ENCODE measurements around the gene BBS9. TPM values are rescaled to one million over a fixed set of nuclear protein-coding genes. Genes with fewer than 3 reads are reported as not detected.

BBS9 gene
- total RNA-seq, 2 donors from 2014 or later, result 14.2 to 23.6 TPM

GRCh38 chr7:33278095-33278494 is 148.7 kb downstream of the BBS9 start:
- Histone ChIP-seq H3K4me3 (no peak overlapping the region), H3K4me1 (no peaks in the 10 kb centered on the region), H3K9me3 (peaks cover 0 to 20% (median 0%) of the 10 kb centered on the region in 3 donors), H3K36me3 (replicated peaks in 1 of 2; ENCODE audit: insufficient read depth in 1 of 2, low read depth in 2 of 2) (no peaks in the 10 kb centered on the region), H3K27me3 (no peaks in the 10 kb centered on the region), H3K27ac (no peak overlapping the region)
- intact Hi-C loops (cut with DNase I), result no loop called here
- TF ChIP-seq CTCF (IDR thresholded peaks at IDR 0.05) (no peak), POLR2A (IDR thresholded peaks at IDR 0.05) (no peak)
- WGBS, 2 donors, result 93 to 96% methylated on average over 3 of the region's 3 CpGs
- DNase-seq, result no peak
- no peak for ATAC-seq

GRCh38 chr7:33286501-33286900 is 157.1 kb downstream of the BBS9 start:
- Histone ChIP-seq H3K27me3 (no peaks in the 10 kb centered on the region), H3K4me3 (no peak overlapping the region), H3K4me1 (no peaks in the 10 kb centered on the region), H3K27ac (no peak overlapping the region), H3K36me3 (replicated peaks in 1 of 2; ENCODE audit: insufficient read depth in 1 of 2, low read depth in 2 of 2) (no peaks in the 10 kb centered on the region), H3K9me3 (no peaks in the 10 kb centered on the region)
- TF ChIP-seq POLR2A (IDR thresholded peaks at IDR 0.05), result no peak
- no peak for TF ChIP-seq CTCF (IDR thresholded peaks at IDR 0.05)
- DNase-seq (no peak), ATAC-seq (no peak)
- 88 to 97% methylated on average over 1 of the region's 1 CpG for WGBS, 2 donors
- intact Hi-C loops (cut with DNase I), result no loop called here

GRCh38 chr7:33287738-33288137 is 158.4 kb downstream of the BBS9 start:
- intact Hi-C loops (cut with DNase I), result no loop called here
- no peak overlapping the region for H3K27ac ChIP-seq

GRCh38 chr7:33298848-33299247 is 169.5 kb downstream of the BBS9 start:
- WGBS, 2 donors, result 95 to 96% methylated on average over 2 of the region's 2 CpGs
- no peak for TF ChIP-seq POLR2A (IDR thresholded peaks at IDR 0.05)
- no peak for TF ChIP-seq CTCF (IDR thresholded peaks at IDR 0.05)
- no peak for ATAC-seq
- no peak overlapping the region for H3K4me3 ChIP-seq
- intact Hi-C loops (cut with DNase I), result no loop called here
- no peak for DNase-seq
- H3K27me3 ChIP-seq, result no peaks in the 10 kb centered on the region
- H3K9me3 ChIP-seq, result peaks cover 0 to 5% (median 0%) of the 10 kb centered on the region in 3 donors
- no peaks in the 10 kb centered on the region for H3K36me3 ChIP-seq (replicated peaks in 1 of 2; ENCODE audit: insufficient read depth in 1 of 2, low read depth in 2 of 2)
- no peaks in the 10 kb centered on the region for H3K4me1 ChIP-seq
- H3K27ac ChIP-seq, result no peak overlapping the region

More at GRCh38 chr7:33287738-33288137, 158.4 kb downstream of the BBS9 start:
- Histone ChIP-seq H3K36me3 (replicated peaks in 1 of 2; ENCODE audit: insufficient read depth in 1 of 2, low read depth in 2 of 2) (no peaks in the 10 kb centered on the region), H3K9me3 (no peaks in the 10 kb centered on the region), H3K4me3 (no peak overlapping the region), H3K27me3 (no peaks in the 10 kb centered on the region), H3K4me1 (no peaks in the 10 kb centered on the region)
- DNase-seq, result no peak
- no peak for TF ChIP-seq CTCF (IDR thresholded peaks at IDR 0.05)
- no peak for TF ChIP-seq POLR2A (IDR thresholded peaks at IDR 0.05)
- no peak for ATAC-seq
- WGBS, 2 donors, result 90% methylated on average over 3 of the region's 3 CpGs

GRCh38 chr7:33299425-33299824 is 170.1 kb downstream of the BBS9 start:
- H3K27ac ChIP-seq, result no peak overlapping the region
- no peaks in the 10 kb centered on the region for H3K36me3 ChIP-seq (replicated peaks in 1 of 2; ENCODE audit: insufficient read depth in 1 of 2, low read depth in 2 of 2)
- H3K9me3 ChIP-seq, result peaks cover 0 to 10% (median 0%) of the 10 kb centered on the region in 3 donors
- DNase-seq (no peak), ATAC-seq (no peak)
- H3K4me3 ChIP-seq, result no peak overlapping the region
- WGBS, 2 donors, result 60 to 77% methylated on average over 2 of the region's 2 CpGs
- intact Hi-C loops (cut with DNase I), result no loop called here
- TF ChIP-seq POLR2A (IDR thresholded peaks at IDR 0.05) (no peak), CTCF (IDR thresholded peaks at IDR 0.05) (no peak)
- no peaks in the 10 kb centered on the region for H3K4me1 ChIP-seq
- H3K27me3 ChIP-seq, result no peaks in the 10 kb centered on the region
